Keratinocyte (primary cell): ENCODE results near the gene COX7C.

Source experiments
- CTCF ChIP-seq, 3 experiments: IDR thresholded peaks in 1 of 3; conservative IDR thresholded peaks in 1 of 3; optimal IDR thresholded peaks in 1 of 3; 2 replicates in 2 of 3; 3 replicates in 1 of 3; pipeline versions ENCODE3 to v1.5.1; 2011; ENCODE audit warnings: low read length in 3 of 3, mild to moderate bottlenecking in 3 of 3, moderate library complexity in 2 of 3, control low read depth in 1 of 3, inconsistent platforms in 1 of 3; ENCODE audit not compliant: insufficient read depth in 2 of 3; ENCODE audit errors: extremely low read depth in 1 of 3
- EZH2 ChIP-seq: IDR thresholded peaks from one replicate; pipeline ENCODE4 v1.6.1; 2012; ENCODE audit warnings: inconsistent platforms, mild to moderate bottlenecking, low read length, moderate library complexity

GRCh38 chr5:86613455-86613854 lies 4.3 kb upstream of the COX7C start:
- no peak for TF ChIP-seq CTCF (optimal IDR thresholded peaks at IDR 0.05 in 1 of 3, IDR thresholded peaks at IDR 0.05 in 1 of 3, conservative IDR thresholded peaks at IDR 0.05 in 1 of 3; ENCODE audit: extremely low read depth in 1 of 3, insufficient read depth in 2 of 3, low read length in 3 of 3)
- TF ChIP-seq EZH2: no peak
